Uterus (tissue), 2 donors: ENCODE measurements around the gene SLCO2B1.

Source experiments
- POLR2A ChIP-seq, 2 donors: fragments of 450-650 bp; IDR thresholded peaks; one replicate each; pipeline ENCODE4 v1.6.1; 2016; ENCODE audit warnings: antibody characterized with exemption in 2 of 2, mild to moderate bottlenecking in 1 of 2, moderate library complexity in 1 of 2
- TF ChIP-seq, protein P1 (sequence below), 4 experiments: fragments of 200-600 bp in 2 of 4; fragments of 450-650 bp in 2 of 4; sonication (generic) in 2 of 4; IDR thresholded peaks; one replicate each; pipeline ENCODE4 v1.5.1; 2016 to 2019; ENCODE audit warnings: antibody characterized with exemption in 4 of 4, mild to moderate bottlenecking in 2 of 4, moderate library complexity in 1 of 4

DNA sequence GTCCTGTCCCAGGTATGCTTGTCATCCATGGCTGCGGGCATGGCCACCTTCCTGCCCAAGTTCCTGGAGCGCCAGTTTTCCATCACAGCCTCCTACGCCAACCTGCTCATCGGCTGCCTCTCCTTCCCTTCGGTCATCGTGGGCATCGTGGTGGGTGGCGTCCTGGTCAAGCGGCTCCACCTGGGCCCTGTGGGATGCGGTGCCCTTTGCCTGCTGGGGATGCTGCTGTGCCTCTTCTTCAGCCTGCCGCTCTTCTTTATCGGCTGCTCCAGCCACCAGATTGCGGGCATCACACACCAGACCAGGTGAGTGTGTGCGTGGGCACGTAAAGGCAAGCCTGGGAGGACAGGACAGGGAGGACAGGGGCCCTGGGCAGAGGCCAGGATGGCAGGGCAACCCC lies 42.4 kb downstream of the SLCO2B1 start:
- TF ChIP-seq, protein P1, sequence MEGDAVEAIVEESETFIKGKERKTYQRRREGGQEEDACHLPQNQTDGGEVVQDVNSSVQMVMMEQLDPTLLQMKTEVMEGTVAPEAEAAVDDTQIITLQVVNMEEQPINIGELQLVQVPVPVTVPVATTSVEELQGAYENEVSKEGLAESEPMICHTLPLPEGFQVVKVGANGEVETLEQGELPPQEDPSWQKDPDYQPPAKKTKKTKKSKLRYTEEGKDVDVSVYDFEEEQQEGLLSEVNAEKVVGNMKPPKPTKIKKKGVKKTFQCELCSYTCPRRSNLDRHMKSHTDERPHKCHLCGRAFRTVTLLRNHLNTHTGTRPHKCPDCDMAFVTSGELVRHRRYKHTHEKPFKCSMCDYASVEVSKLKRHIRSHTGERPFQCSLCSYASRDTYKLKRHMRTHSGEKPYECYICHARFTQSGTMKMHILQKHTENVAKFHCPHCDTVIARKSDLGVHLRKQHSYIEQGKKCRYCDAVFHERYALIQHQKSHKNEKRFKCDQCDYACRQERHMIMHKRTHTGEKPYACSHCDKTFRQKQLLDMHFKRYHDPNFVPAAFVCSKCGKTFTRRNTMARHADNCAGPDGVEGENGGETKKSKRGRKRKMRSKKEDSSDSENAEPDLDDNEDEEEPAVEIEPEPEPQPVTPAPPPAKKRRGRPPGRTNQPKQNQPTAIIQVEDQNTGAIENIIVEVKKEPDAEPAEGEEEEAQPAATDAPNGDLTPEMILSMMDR (IDR thresholded peaks at IDR 0.05): no peak
- TF ChIP-seq POLR2A (IDR thresholded peaks at IDR 0.05): no peak
